ENCODE results near the gene TPRN.

Gene TPRN

DNA sequence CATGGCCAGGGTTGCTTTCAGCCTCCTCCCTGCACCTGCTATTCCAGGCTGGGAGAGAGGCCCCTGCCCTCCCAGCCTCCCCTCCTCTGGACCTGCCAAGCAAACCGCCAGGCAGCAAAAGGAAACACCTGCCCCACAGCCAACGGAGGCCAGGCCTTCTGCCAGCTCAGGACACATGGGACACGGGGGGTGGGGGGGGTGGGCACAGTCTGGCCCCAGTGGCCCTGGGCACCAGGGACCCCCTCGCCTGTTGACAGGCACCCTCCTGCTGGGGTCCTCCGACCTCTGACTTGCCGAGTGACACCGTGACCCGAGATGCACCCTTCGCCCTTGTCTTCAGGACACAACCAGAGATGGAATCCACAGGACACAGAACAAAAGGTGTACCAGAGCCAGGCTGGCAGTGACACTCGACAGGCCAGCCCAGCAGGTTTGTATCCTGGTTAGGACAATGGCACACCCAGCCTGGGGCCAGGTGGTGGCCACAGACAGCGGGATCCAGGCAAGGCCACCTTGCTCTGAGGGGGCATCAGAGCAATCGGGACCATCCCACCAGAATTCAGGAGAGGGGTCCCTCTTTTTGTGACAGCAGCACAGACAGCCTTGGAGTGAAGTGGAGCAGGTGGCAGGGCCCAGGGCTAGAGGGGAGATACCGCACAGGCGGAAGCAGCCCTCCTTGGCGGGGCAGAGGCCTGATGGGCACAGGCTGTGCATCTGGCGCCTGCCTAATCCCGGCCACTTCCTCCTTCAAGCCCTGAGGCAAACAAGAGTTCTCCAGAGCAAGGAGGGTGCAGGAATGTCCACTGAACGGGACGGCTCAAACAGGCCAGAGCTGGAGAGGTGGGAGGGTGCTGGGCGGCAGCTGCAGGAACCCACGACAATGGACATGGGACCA is 27.4 kb downstream of the TPRN start:
- DNase-seq (ENCODE audit: low read depth): no peak

- DNase-seq (ENCODE audit: low read depth): no peak
Measured at GRCh38 chr9:137171149-137171900, 29.2 kb downstream of the TPRN start.

- DNase-seq (ENCODE audit: low read depth): no peak
Measured at GRCh38 chr9:137170486-137171148, 29.9 kb downstream of the TPRN start.

DNA sequence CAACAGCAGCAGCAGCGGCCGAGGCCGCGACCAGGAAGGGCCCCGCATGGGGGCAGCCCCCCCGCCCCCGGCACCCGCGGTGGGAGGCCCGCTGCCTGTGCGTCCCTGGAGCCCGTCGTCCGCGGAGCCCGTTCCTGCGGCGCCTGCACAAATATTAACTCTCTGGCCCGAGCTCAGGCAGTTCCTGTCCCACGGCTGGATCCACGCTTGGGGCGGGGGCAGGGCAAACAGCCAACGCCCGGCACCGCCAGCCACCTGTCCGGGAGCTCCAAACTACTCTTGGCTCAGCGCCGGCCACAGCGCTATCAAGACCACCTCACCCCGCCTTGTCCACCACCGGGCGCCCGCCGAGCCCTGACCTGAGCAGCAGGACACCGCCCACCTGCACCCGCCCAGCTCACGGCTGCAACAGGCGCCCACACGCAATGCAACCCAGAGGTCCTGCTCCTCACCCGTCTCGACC is 30.6 kb downstream of the TPRN start, which contains the start of gene LRRC26:
TSS of gene LRRC26 (minus strand) at position 156 of the 463 bp plus-strand sequence. CDS start at position 48, 108 bp downstream.
- DNase-seq (ENCODE audit: low read depth): no peak

DNA sequence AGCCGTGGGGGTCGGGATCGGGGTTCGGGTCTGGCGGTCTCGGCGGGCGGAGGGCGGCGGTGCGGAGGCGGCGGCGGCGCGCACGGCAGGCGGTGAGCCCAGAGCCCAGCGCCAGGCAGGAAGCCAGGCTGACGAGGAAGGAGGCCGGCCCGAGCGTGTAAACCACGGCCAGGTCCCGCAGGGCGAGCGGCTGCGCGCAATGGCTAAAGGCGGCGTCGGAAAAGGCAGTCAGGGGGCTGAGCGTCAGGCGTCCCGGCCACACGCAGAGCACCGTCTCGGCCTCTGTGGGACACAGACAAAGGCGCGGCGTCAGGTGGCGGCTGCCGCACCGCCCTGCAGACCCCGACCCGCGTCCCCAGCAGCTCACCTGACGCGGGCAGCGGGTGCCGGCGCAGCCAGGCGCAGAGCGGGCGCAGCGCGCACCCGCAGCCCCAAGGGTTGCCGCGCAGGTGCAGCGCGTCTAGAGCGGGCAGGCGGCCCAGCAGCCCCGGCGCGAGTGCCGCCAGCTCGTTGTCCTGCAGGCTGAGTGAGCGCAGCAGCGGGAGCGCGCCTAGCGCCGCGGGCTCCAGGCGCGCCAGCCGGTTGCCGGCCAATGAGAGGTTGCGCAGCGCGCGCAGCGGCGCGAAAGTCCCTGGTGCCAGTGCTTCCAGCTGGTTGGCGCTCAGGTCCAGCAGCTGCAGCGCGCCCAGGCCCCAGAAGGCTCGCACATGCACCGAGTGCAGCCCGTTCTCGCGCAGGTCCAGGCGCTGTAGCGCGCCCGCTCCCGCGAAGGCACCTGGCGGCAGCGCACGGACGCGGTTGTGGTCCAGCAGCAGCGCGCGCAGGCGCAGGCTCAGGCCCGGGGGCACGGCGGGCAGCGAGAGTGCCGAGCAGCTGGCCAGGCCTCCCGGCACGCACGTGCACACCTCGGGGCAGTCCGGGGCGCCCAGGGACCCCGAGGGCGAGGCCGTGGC is 31.4 kb downstream of the TPRN start:
- DNase-seq (ENCODE audit: low read depth): no peak

GRCh38 chr9:137168573-137168903 is 32.0 kb downstream of the TPRN start:
- DNase-seq (ENCODE audit: low read depth): no peak

- no peak for DNase-seq (ENCODE audit: low read depth)
Measured at GRCh38 chr9:137167747-137168572, 32.6 kb downstream of the TPRN start.

DNA sequence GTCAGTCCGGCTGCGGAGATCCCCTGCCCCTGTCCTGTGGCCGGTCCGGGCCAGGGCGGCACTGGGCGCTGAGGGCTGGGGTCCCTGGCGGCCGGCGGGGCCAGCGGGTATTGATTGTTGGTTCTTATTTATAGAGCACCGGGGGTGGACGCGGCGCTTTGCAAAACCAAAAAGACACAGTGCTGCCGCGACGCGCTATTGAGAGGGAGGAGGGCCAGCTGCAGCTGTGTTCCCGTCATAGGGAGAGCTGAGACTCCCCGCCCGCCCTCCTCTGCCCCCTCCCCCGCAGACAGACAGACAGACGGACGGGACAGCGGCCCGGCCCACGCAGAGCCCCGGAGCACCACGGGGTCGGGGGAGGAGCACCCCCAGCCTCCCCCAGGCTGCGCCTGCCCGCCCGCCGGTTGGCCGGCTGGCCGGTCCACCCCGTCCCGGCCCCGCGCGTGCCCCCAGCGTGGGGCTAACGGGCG is 33.2 kb downstream of the TPRN start:
- no peak for DNase-seq (ENCODE audit: low read depth)

- no peak for DNase-seq (ENCODE audit: low read depth)
Measured at GRCh38 chr9:137166380-137167229, 33.9 kb downstream of the TPRN start.

- DNase-seq (ENCODE audit: low read depth): no peak
Measured at GRCh38 chr9:137165250-137165836, 35.2 kb downstream of the TPRN start.

DNA sequence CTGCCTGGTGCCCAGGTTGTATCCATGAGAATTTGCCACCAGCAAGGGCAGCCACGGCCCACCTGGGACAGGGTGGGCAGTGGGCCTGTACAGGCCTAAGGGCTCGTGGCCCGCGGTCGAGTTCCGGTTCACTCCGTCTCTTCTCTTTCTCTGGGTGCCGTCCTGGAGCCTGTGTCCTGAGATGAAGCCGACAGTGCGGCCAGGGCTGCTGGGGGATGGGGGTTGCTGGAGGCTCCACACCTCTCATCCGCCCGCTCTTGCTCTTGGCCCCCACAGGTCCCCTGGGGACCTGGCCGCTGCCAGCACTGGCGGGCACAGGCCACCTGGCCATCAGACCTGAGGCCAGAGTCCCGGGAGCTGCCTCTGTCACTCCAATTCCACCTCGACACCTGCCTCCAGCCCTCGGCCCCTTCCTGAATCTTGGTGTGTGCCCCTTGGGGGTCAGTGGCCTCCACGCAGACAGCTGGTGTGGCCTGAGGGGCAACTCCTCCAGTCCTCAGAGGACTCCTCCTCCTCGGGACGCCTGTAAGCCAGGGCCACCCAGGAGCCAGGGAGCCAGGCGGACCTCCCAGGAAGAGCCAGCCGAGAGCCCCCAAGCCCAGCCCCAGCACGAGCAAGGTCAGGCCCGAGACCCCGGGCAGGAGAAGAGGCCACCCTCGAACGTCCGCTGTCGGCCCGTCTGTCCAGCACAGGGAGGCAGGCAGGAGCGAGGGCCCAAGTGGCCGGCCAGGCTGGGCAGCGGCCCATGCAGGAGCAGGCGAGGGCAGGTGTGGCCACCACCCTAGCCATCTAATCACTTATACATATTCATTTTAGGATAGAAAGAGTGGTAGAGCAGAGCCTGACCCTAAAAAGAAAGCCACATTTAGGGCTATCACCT is 35.9 kb downstream of the TPRN start:
- DNase-seq (ENCODE audit: low read depth): no peak

DNA sequence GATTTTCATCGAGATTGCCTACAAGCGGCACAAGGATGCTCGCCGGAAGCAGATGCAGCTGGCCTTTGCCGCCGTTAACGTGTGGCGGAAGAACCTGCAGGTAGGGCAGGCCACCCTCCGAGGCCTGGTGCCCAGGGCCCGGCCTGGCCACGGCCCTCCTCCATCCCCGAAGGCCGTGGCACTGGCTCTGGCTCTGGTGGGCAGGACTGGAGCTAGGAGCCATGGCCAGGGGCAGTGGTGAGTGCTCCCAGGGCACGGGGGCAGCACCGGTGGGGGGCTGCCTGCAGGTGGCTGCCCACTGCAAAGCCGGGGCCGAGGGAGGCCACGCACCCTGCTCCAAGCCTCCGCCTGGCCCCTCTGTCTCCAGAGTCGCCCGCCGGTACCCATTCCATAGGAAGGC is 36.7 kb downstream of the TPRN start:
- no peak for DNase-seq (ENCODE audit: low read depth)

DNA sequence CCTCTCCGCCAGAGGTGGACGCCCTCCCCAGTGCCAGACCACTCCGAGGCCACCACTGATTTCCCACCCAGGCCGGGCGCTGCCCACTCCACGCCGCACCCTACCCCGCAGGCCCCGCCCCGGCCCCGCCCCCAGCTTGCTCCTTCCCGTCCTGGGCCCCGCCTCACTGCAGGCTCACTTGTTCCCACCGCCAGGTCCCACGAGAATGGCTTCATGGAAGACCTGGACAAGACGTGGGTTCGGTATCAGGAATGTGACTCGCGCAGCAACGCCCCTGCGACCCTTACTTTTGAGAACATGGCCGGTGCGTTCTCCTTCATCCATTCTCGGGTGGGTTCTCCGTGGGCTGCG is 37.2 kb downstream of the TPRN start:
- DNase-seq (ENCODE audit: low read depth): no peak

DNA sequence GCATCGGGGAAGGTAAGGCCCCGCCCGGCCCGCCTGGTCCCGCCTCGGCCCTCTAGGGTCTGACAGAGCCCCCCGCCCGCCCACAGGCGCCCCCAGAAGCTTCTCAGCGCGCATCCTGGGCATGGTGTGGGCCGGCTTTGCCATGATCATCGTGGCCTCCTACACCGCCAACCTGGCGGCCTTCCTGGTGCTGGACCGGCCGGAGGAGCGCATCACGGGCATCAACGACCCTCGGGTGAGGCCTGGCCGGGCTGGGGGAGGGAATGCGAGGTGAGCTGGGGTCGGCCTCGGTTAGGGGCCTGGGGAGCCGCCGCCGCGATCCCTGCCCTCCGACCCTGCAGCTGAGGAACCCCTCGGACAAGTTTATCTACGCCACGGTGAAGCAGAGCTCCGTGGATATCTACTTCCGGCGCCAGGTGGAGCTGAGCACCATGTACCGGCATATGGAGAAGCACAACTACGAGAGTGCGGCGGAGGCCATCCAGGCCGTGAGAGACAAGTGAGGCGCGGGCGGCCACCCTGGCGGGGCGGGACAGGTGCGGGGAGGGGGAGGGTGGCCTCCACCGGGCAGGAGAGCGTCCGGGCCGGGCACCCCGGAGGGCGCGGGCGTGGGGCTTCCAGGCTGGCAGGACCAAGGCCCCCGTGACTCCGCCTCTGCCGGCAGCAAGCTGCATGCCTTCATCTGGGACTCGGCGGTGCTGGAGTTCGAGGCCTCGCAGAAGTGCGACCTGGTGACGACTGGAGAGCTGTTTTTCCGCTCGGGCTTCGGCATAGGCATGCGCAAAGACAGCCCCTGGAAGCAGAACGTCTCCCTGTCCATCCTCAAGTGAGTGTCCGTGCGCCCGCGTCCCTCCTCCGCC is 37.8 kb downstream of the TPRN start:
- DNase-seq (ENCODE audit: low read depth): no peak

DNA sequence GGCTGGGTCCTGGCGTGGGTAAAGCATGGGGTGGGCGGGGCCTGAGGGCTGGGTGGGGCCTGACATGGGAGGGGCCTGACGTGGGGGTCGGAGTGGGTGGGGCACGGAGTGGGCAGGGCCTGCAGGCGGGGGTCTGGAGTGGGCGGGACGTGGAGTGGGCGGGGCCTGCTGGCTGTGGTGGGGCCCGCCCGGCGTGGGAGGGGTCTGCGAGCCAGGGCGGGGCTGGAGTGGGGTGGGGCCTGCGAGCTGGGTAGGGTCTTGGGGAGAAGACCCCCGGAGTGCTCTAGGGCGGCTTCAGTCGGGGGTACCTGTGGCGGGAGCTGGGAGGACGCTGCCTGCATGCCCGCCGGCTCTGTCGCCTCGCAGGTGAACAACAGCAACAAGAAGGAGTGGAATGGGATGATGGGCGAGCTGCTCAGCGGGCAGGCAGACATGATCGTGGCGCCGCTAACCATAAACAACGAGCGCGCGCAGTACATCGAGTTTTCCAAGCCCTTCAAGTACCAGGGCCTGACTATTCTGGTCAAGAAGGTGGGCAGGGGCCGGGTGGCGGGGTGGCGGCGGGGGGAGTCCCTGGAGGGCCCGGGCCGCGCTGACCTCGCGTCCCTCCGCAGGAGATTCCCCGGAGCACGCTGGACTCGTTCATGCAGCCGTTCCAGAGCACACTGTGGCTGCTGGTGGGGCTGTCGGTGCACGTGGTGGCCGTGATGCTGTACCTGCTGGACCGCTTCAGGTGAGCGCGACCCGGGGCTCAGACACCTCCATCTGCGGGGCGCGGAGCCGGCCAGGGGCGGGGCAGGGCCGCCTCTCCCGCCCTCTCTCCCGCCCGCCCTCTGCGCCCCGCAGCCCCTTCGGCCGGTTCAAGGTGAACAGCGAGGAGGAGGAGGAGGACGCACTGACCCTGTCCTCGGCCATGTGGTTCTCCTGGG is 38.7 kb downstream of the TPRN start:
- no peak for DNase-seq (ENCODE audit: low read depth)
